GM12874 (cell line): ENCODE results near the gene DNAJA2.

Experiments used
- CTCF ChIP-seq: IDR thresholded peaks from 2 replicates; pipeline ENCODE4 v1.5.1; 2011; ENCODE audit warnings: low read depth, mild to moderate bottlenecking, control low read depth, low read length, moderate library complexity; ENCODE audit not compliant: insufficient read depth

DNAJA2 gene

DNA sequence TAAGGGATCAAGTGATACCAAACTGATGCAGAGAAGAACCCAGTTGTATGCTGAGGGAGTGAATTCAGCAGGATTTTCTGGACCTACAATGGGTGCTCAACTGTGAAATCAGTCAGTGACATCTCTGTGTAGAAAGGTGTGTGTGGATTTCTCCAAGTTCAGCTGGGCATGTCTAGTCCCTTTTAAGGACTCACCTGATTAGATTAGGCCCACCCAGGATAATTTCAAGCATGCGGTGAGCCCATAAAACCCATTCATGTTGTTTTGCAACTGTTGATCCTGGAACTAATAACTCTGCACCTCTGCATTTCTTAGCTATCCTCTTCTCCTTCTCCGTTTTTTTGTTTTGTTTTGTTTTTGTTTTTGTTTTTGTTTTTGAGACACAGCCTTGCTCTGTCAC lies 35.1 kb upstream of the DNAJA2 start:
- TF ChIP-seq CTCF, result no peak

GRCh38 chr16:47008174-47008573 lies 34.7 kb upstream of the DNAJA2 start:
- TF ChIP-seq CTCF, result no peak

- TF ChIP-seq CTCF, result no peak
These were observed 31.2 kb upstream of the DNAJA2 start for GRCh38 chr16:47004652-47005051.

GRCh38 chr16:46997844-46998243 lies 24.4 kb upstream of the DNAJA2 start:
- no peak for TF ChIP-seq CTCF

GRCh38 chr16:46996952-46997458 lies 23.5 kb upstream of the DNAJA2 start:
- no peak for TF ChIP-seq CTCF

- no peak for TF ChIP-seq CTCF
These were observed 22.9 kb upstream of the DNAJA2 start for GRCh38 chr16:46996391-46996790.

DNA sequence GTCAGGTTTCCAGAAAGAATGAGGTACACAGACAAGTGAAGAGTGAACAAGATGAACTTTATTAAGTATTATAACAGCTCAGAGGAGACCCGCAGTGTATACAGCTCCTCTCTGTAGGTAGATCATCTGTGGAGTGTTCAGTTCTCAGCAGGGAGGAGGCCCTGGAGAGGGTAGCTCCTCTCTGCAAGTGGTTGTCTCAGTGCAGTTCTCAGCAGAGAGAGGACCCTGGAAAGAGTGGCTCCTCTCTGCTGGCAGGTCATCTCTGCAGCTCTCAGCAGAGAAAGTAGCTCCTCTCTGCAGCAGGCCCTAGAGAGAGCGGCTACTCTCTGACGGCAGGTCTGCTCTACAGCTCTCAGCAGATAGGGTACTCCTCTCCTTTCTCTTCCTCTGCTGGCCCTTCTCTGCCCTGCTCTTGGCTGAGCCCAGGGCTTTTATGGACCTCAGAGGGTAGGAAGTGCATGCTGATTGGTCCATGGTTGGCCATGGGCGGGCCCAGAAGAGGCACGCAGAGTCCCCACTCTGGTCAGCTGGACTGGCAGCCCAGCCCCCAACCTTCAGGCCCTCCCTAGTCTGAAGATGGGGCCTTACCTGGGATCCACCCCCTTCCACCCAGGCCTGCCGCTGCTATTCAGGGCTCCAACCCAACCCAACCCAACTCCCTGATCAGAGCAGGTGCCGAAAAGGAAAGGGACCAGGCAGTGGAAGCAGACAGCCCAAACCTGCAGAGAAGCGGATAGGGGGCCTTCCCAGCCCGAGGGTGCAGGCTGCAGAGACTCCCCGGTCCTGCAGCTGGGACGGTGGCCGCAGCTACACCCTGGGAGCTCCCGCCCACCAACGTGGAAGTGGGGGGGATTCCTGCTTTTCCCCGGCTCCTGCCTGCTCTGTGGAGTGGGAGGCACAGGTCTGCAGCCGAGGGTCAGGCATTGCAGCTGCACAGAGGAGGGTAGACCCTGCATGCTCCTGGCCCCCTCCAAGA lies 18.5 kb upstream of the DNAJA2 start:
- no peak for TF ChIP-seq CTCF
